Thyroid gland (tissue), 4 donors: ENCODE measurements around the gene RRP9. TPM values are rescaled to one million over a fixed set of nuclear protein-coding genes. Genes with fewer than 3 reads are reported as not detected.

ENCODE experiments used
- DNase-seq, 2 donors: peaks; one replicate each; pipeline ENCODE4 v3.0.0-alpha.2; 2019
- H3K27ac ChIP-seq, 3 donors: fragments of 200-600 bp; sonication (generic); 1 replicate in 2 of 3; 2 replicates in 1 of 3; pipeline ENCODE4 v1.5.1; 2016 to 2019; ENCODE audit warnings: mild to moderate bottlenecking in 1 of 3, moderate library complexity in 1 of 3
- H3K27me3 ChIP-seq: fragments of 200-600 bp; sonication (generic); one replicate; pipeline ENCODE4 v1.5.1; 2019
- H3K36me3 ChIP-seq, 2 donors: fragments of 200-600 bp; sonication (generic); one replicate each; pipeline ENCODE4 v1.5.1; 2016 to 2019
- H3K4me1 ChIP-seq, 2 donors: fragments of 200-600 bp; sonication (generic); one replicate each; pipeline ENCODE4 v1.5.1; 2017 to 2019
- H3K4me3 ChIP-seq, 3 donors: fragments of 200-600 bp; sonication (generic); replicated peaks in 1 of 3; 1 replicate in 2 of 3; 2 replicates in 1 of 3; pipeline ENCODE4 v1.5.1; 2016; ENCODE audit warnings: mild to moderate bottlenecking in 1 of 3
- H3K9me3 ChIP-seq: fragments of 200-600 bp; sonication (generic); one replicate; pipeline ENCODE4 v1.5.1; 2017
- CTCF ChIP-seq, 6 experiments: fragments of 200-600 bp in 3 of 6; fragments of 450-650 bp in 3 of 6; sonication (generic) in 3 of 6; IDR thresholded peaks; one replicate each; pipeline ENCODE4 v1.5.1; 2016 to 2019; ENCODE audit warnings: antibody characterized with exemption in 6 of 6, mild to moderate bottlenecking in 2 of 6, inconsistent platforms in 1 of 6, moderate library complexity in 1 of 6
- POLR2A ChIP-seq, 2 donors: fragments of 450-650 bp; IDR thresholded peaks; one replicate each; pipeline ENCODE4 v1.6.1; 2017; ENCODE audit warnings: antibody characterized with exemption in 2 of 2, mild to moderate bottlenecking in 2 of 2, moderate library complexity in 1 of 2
- WGBS, 2 donors: methylation state at CpG; one replicate each; pipeline ENCODE4 v1.1.5; 2017; 5-methylcytosine and 5-hydroxymethylcytosine counted together
- intact Hi-C: fragments of 100-400 bp; cut with DNase I; formaldehyde crosslinking; loops from one replicate; pipeline ENCODE4 v1.15.1; 2023
- total RNA-seq, 4 donors: library from RNA; depleted of rRNA; stranded (reverse); fragments of >200 nt; gene quantifications; one replicate each; pipeline ENCODE4 v1.2.3, GENCODE V29; 2016

RRP9 gene
- total RNA-seq, 4 donors from 2014 or later, result 7.3 to 14.4 (median 11.9) TPM

- Histone ChIP-seq H3K9me3 (no peaks in the 10 kb centered on the region), H3K36me3 (no peaks in the 10 kb centered on the region), H3K4me1 (peaks cover 10 to 19% of the 10 kb centered on the region in 2 donors), H3K27ac (peak overlapping the region; percentile 78 to 83 (median 82)), H3K4me3 (peak overlapping the region; percentile 61 to 95 (median 67)), H3K27me3 (no peaks in the 10 kb centered on the region)
- 9 to 17% methylated on average over 7 to 10 of the region's 11 CpGs for WGBS, 2 donors
- intact Hi-C loops, result no loop called here
- TF ChIP-seq POLR2A (IDR thresholded peaks at IDR 0.05) (no peak), CTCF (IDR thresholded peaks at IDR 0.05) (no peak)
- peak in 1 of 2 donors; percentile 36 for DNase-seq
These were observed 26.6 kb upstream of the RRP9 start for GRCh38 chr3:51968170-51968775.

- Histone ChIP-seq H3K9me3 (no peaks in the 10 kb centered on the region), H3K27me3 (no peaks in the 10 kb centered on the region), H3K36me3 (no peaks in the 10 kb centered on the region), H3K27ac (peak within 1 kb of the TSS; percentile 78 to 83 (median 82)), H3K4me3 (peak within 1 kb of the TSS; percentile 61 to 95 (median 73)), H3K4me1 (peaks cover 10 to 12% of the 10 kb centered on the region in 2 donors)
- WGBS, 2 donors, result 2 to 4% methylated on average over 8 of the region's 90 CpGs
- intact Hi-C loops, result no loop called here
- TF ChIP-seq POLR2A (IDR thresholded peaks at IDR 0.05) (peak in 1 of 2 donors; percentile 75), CTCF (IDR thresholded peaks at IDR 0.05) (no peak)
- DNase-seq, result peak; percentile 75 to 77
These were observed 25.9 kb upstream of the RRP9 start, which contains the start of gene PCBP4 for GRCh38 chr3:51967384-51968169. Gene PCBP4, minus strand, starts transcription at chr3:51967454. Its CDS starts 6,214 bp downstream, at chr3:51961240.

- 9 to 14% methylated on average over 5 to 15 of the region's 33 CpGs for WGBS, 2 donors
- H3K9me3 ChIP-seq, result no peaks in the 10 kb centered on the region
- H3K36me3 ChIP-seq, result no peaks in the 10 kb centered on the region
- TF ChIP-seq CTCF (IDR thresholded peaks at IDR 0.05) (peak in 1 of 6 experiments; percentile 12), POLR2A (IDR thresholded peaks at IDR 0.05) (no peak)
- DNase-seq, result no peak
- H3K4me3 ChIP-seq, result peak overlapping the region; percentile 38 to 73 (median 61)
- peak overlapping the region; percentile 53 to 69 (median 56) for H3K27ac ChIP-seq
- no peaks in the 10 kb centered on the region for H3K27me3 ChIP-seq
- intact Hi-C loops, result no loop called here
- peaks cover 10 to 11% of the 10 kb centered on the region in 2 donors for H3K4me1 ChIP-seq
These were observed 25.2 kb upstream of the RRP9 start for GRCh38 chr3:51966922-51967383.

DNA sequence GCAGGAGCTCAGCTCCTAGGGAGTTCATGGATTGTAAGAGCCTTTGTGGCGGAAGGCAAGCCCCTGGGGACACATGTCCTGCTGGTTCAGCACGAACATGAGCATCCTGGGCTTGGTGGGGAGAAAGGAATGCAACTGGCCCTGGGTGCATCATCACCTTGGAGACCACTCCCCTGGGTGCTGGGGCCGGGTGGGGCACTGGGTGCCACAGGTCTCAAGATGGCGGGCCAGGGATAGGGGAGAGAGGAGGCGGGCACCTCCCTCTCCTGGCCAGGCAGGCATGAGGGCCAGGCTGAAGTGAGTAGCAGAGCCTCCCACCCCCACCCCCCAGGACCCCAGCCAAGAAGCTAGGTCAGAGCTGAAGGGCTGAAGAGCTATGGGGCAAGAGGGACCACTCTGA, 24.8 kb upstream of the RRP9 start:
- no peak for DNase-seq
- peak overlapping the region in 2 of 3 donors; percentile 61 to 73 for H3K4me3 ChIP-seq
- WGBS, 2 donors, result 80 to 100% methylated on average over 1 to 2 of the region's 5 CpGs
- TF ChIP-seq CTCF (IDR thresholded peaks at IDR 0.05), result no peak
- H3K4me1 ChIP-seq, result peaks cover 10 to 11% of the 10 kb centered on the region in 2 donors
- H3K27me3 ChIP-seq, result no peaks in the 10 kb centered on the region
- H3K9me3 ChIP-seq, result no peaks in the 10 kb centered on the region
- intact Hi-C loops, result no loop called here
- H3K36me3 ChIP-seq, result no peaks in the 10 kb centered on the region
- H3K27ac ChIP-seq, result peak overlapping the region in 1 of 3 donors; percentile 53

- no peak for DNase-seq
- Histone ChIP-seq H3K4me1 (peaks cover 10 to 11% of the 10 kb centered on the region in 2 donors), H3K9me3 (no peaks in the 10 kb centered on the region), H3K36me3 (no peaks in the 10 kb centered on the region), H3K27me3 (no peaks in the 10 kb centered on the region), H3K27ac (no peak overlapping the region), H3K4me3 (no peak overlapping the region)
- WGBS, 2 donors, result 85 to 100% methylated on average over 1 to 2 of the region's 2 CpGs
- intact Hi-C loops, result no loop called here
- TF ChIP-seq CTCF (IDR thresholded peaks at IDR 0.05) (no peak), POLR2A (IDR thresholded peaks at IDR 0.05) (no peak)
These were observed 24.3 kb upstream of the RRP9 start for GRCh38 chr3:51966016-51966415.
